ENCODE results near the gene HS1BP3. TPM values are rescaled to one million over a fixed set of nuclear protein-coding genes. Genes with fewer than 3 reads are reported as not detected.

Gene HS1BP3
- total RNA-seq, 2 experiments from 2014 or later, result 14.1 to 14.4 TPM

GRCh38 chr2:20682167-20682920 lies 31.4 kb upstream of the HS1BP3 start:
- Mint-ChIP-seq H3K27ac (no peak overlapping the region), H3K27me3 (no peaks in the 10 kb centered on the region), H3K4me3 (no peak overlapping the region), H3K4me1 (peaks cover 6% of the 10 kb centered on the region), H3K9me3 (no peaks in the 10 kb centered on the region), H3K36me3 (ENCODE audit: low read depth) (peaks cover 17% of the 10 kb centered on the region)
- CTCF ChIA-PET, result interaction anchor here (1.0 to 1.5 kb wide), 2 partner anchors 16 to 21 kb away, joined by 3 to 4 read pairs; no protein-coding TSS in a partner anchor
- POLR2A ChIA-PET, result no interaction called here
- DNase-seq, result no peak

GRCh38 chr2:20680744-20681375 lies 30.0 kb upstream of the HS1BP3 start:
- H3K4me3 Mint-ChIP-seq, result no peak overlapping the region
- DNase-seq, result no peak
- peaks cover 6% of the 10 kb centered on the region for H3K4me1 Mint-ChIP-seq
- CTCF ChIA-PET, result no interaction called here
- H3K36me3 Mint-ChIP-seq (ENCODE audit: low read depth), result peaks cover 11% of the 10 kb centered on the region
- H3K27me3 Mint-ChIP-seq, result no peaks in the 10 kb centered on the region
- H3K27ac Mint-ChIP-seq, result no peak overlapping the region
- H3K9me3 Mint-ChIP-seq, result no peaks in the 10 kb centered on the region
- POLR2A ChIA-PET, result no interaction called here

GRCh38 chr2:20678780-20679179 lies 27.9 kb upstream of the HS1BP3 start:
- DNase-seq, result no peak
- H3K27ac Mint-ChIP-seq, result no peak overlapping the region
- ChIA-PET POLR2A (no interaction called here), CTCF (interaction anchor here (0.6 to 1.7 kb wide), 4 partner anchors 9 to 28 kb away, joined by 3 to 4 read pairs (median 4); partner anchors contain the start of gene GDF7)
- H3K9me3 Mint-ChIP-seq, result no peaks in the 10 kb centered on the region
- peaks cover 6% of the 10 kb centered on the region for H3K36me3 Mint-ChIP-seq (ENCODE audit: low read depth)
- H3K27me3 Mint-ChIP-seq, result peaks cover 4% of the 10 kb centered on the region
- H3K4me1 Mint-ChIP-seq, result peaks cover 6% of the 10 kb centered on the region
- no peak overlapping the region for H3K4me3 Mint-ChIP-seq

GRCh38 chr2:20678086-20678395 lies 27.1 kb upstream of the HS1BP3 start:
- Mint-ChIP-seq H3K4me3 (no peak overlapping the region), H3K27me3 (peaks cover 12% of the 10 kb centered on the region), H3K36me3 (ENCODE audit: low read depth) (peaks cover 6% of the 10 kb centered on the region), H3K27ac (no peak overlapping the region), H3K9me3 (no peaks in the 10 kb centered on the region), H3K4me1 (peaks cover 6% of the 10 kb centered on the region)
- POLR2A ChIA-PET, result no interaction called here
- CTCF ChIA-PET, result interaction anchor here (1.1 to 1.7 kb wide), 4 partner anchors 9 to 27 kb away, joined by 3 to 4 read pairs (median 4); partner anchors contain the start of genes GDF7 and HS1BP3
- DNase-seq, result no peak

- POLR2A ChIA-PET, result no interaction called here
- Mint-ChIP-seq H3K36me3 (ENCODE audit: low read depth) (peaks cover 6% of the 10 kb centered on the region), H3K27me3 (peaks cover 17% of the 10 kb centered on the region), H3K27ac (no peak overlapping the region), H3K4me3 (no peak overlapping the region), H3K4me1 (peaks cover 6% of the 10 kb centered on the region), H3K9me3 (no peaks in the 10 kb centered on the region)
- CTCF ChIA-PET, result interaction anchor here (0.9 to 2.5 kb wide), 8 partner anchors 10 to 216 kb away, joined by 3 to 9 read pairs (median 4); partner anchors contain the start of genes GDF7 and HS1BP3
- no peak for DNase-seq
Observed at GRCh38 chr2:20677301-20678085, 26.6 kb upstream of the HS1BP3 start.

GRCh38 chr2:20676353-20677215 lies 25.7 kb upstream of the HS1BP3 start:
- no peaks in the 10 kb centered on the region for H3K4me1 Mint-ChIP-seq
- no peak overlapping the region for H3K4me3 Mint-ChIP-seq
- H3K27ac Mint-ChIP-seq, result peak overlapping the region; percentile 5
- H3K27me3 Mint-ChIP-seq, result peaks cover 24% of the 10 kb centered on the region
- H3K9me3 Mint-ChIP-seq, result no peaks in the 10 kb centered on the region
- DNase-seq, result no peak
- no peaks in the 10 kb centered on the region for H3K36me3 Mint-ChIP-seq (ENCODE audit: low read depth)
- CTCF ChIA-PET, result interaction anchor here (0.9 to 2.5 kb wide), 6 partner anchors 9 to 287 kb away, joined by 3 to 9 read pairs (median 4); partner anchors contain the start of gene GDF7
- POLR2A ChIA-PET, result no interaction called here

GRCh38 chr2:20675701-20676352 lies 24.9 kb upstream of the HS1BP3 start:
- no peaks in the 10 kb centered on the region for H3K4me1 Mint-ChIP-seq
- ChIA-PET CTCF (interaction anchor here (0.7 to 2.5 kb wide), 5 partner anchors 8 to 288 kb away, joined by 3 to 9 read pairs (median 5); partner anchors contain the start of genes GDF7 and HS1BP3), POLR2A (no interaction called here)
- no peaks in the 10 kb centered on the region for H3K9me3 Mint-ChIP-seq
- DNase-seq, result no peak
- no peaks in the 10 kb centered on the region for H3K36me3 Mint-ChIP-seq (ENCODE audit: low read depth)
- H3K4me3 Mint-ChIP-seq, result no peak overlapping the region
- H3K27ac Mint-ChIP-seq, result no peak overlapping the region
- H3K27me3 Mint-ChIP-seq, result peaks cover 30% of the 10 kb centered on the region

GRCh38 chr2:20674974-20675679 lies 24.2 kb upstream of the HS1BP3 start:
- DNase-seq, result no peak
- Mint-ChIP-seq H3K4me3 (no peak overlapping the region), H3K27me3 (peaks cover 34% of the 10 kb centered on the region), H3K27ac (no peak overlapping the region), H3K36me3 (ENCODE audit: low read depth) (no peaks in the 10 kb centered on the region), H3K4me1 (no peaks in the 10 kb centered on the region), H3K9me3 (no peaks in the 10 kb centered on the region)
- CTCF ChIA-PET, result interaction anchor here (0.7 to 2.5 kb wide), 5 partner anchors 9 to 288 kb away, joined by 3 to 9 read pairs (median 5); partner anchors contain the start of genes GDF7 and HS1BP3
- POLR2A ChIA-PET, result no interaction called here

GRCh38 chr2:20674309-20674965 lies 23.5 kb upstream of the HS1BP3 start:
- CTCF ChIA-PET, result no interaction called here
- Mint-ChIP-seq H3K4me3 (no peak overlapping the region), H3K4me1 (no peaks in the 10 kb centered on the region), H3K27ac (no peak overlapping the region), H3K36me3 (ENCODE audit: low read depth) (no peaks in the 10 kb centered on the region), H3K27me3 (peaks cover 41% of the 10 kb centered on the region), H3K9me3 (no peaks in the 10 kb centered on the region)
- POLR2A ChIA-PET, result no interaction called here
- no peak for DNase-seq

GRCh38 chr2:20673686-20674308 lies 22.9 kb upstream of the HS1BP3 start:
- CTCF ChIA-PET, result no interaction called here
- no peaks in the 10 kb centered on the region for H3K36me3 Mint-ChIP-seq (ENCODE audit: low read depth)
- H3K4me1 Mint-ChIP-seq, result peaks cover 1% of the 10 kb centered on the region
- H3K27me3 Mint-ChIP-seq, result peaks cover 47% of the 10 kb centered on the region
- no peak overlapping the region for H3K27ac Mint-ChIP-seq
- no peak for DNase-seq
- H3K9me3 Mint-ChIP-seq, result no peaks in the 10 kb centered on the region
- POLR2A ChIA-PET, result no interaction called here
- no peak overlapping the region for H3K4me3 Mint-ChIP-seq

All from activated CD4-positive, alpha-beta T cell treated with anti-CD3 and anti-CD28 coated beads, Interleukin-2, amount 10 ng/mL, durations not matched to agents 7 days and 5 days (primary cell).